ENCODE data around the gene WDSUB1. TPM values are rescaled to one million over a fixed set of nuclear protein-coding genes. Genes with fewer than 3 reads are reported as not detected.
A peak's percentile ranks its signal among the peaks of the same experiment; 100 is the strongest.

WDSUB1 gene
- total RNA-seq, 1 experiment from 2014 or later, result 6.5 TPM

- intact Hi-C loops (cut with micrococcal nuclease), result no loop called here
- no peak for DNase-seq (ENCODE audit: unreplicated experiment)
- POLR2A ChIA-PET, result interaction anchor here (0.8 to 1.3 kb wide), 3 partner anchors 9 to 164 kb away, joined by 3 to 7 read pairs (median 4); partner anchors contain the start of gene WDSUB1
- Mint-ChIP-seq H3K9me3 (ENCODE audit: unreplicated experiment) (no peaks in the 10 kb centered on the region), H3K36me3 (ENCODE audit: insufficient read depth, unreplicated experiment) (peaks cover 26% of the 10 kb centered on the region), H3K27ac (ENCODE audit: low read depth, unreplicated experiment) (no peak overlapping the region), H3K27me3 (ENCODE audit: insufficient read depth, unreplicated experiment) (no peaks in the 10 kb centered on the region), H3K4me3 (ENCODE audit: unreplicated experiment) (no peak overlapping the region), H3K4me1 (ENCODE audit: insufficient read depth, unreplicated experiment) (peaks cover 6% of the 10 kb centered on the region)
- no TSS peak for BruUV-seq (replicated peaks)
- CTCF ChIA-PET, result interaction anchor here (0.6 kb wide), 1 partner anchor 10 kb away, joined by 3 read pairs; no protein-coding TSS in a partner anchor
- TF ChIP-seq CTCF (IDR thresholded peaks at IDR 0.05; ENCODE audit: unreplicated experiment), result no peak
Measured at GRCh38 chr2:159262226-159262625, 24.3 kb downstream of the WDSUB1 start.

GRCh38 chr2:159256159-159256558, 30.3 kb downstream of the WDSUB1 start:
- Mint-ChIP-seq H3K36me3 (ENCODE audit: insufficient read depth, unreplicated experiment) (peaks cover 25% of the 10 kb centered on the region), H3K27me3 (ENCODE audit: insufficient read depth, unreplicated experiment) (no peaks in the 10 kb centered on the region), H3K9me3 (ENCODE audit: unreplicated experiment) (no peaks in the 10 kb centered on the region), H3K4me1 (ENCODE audit: insufficient read depth, unreplicated experiment) (no peaks in the 10 kb centered on the region), H3K27ac (ENCODE audit: low read depth, unreplicated experiment) (no peak overlapping the region), H3K4me3 (ENCODE audit: unreplicated experiment) (no peak overlapping the region)
- CTCF ChIA-PET, result interaction anchor here (0.6 to 1.0 kb wide), 3 partner anchors 39 to 766 kb away, joined by 3 to 4 read pairs (median 3); no protein-coding TSS in a partner anchor
- POLR2A ChIA-PET, result interaction anchor here (1.2 to 1.3 kb wide), 3 partner anchors 8 to 30 kb away, joined by 3 to 7 read pairs (median 4); no protein-coding TSS in a partner anchor
- DNase-seq (ENCODE audit: unreplicated experiment), result peak; percentile 27
- intact Hi-C loops (cut with micrococcal nuclease), result no loop called here
- BruUV-seq (replicated peaks), result no TSS peak
- no peak for TF ChIP-seq CTCF (IDR thresholded peaks at IDR 0.05; ENCODE audit: unreplicated experiment)

- POLR2A ChIA-PET, result interaction anchor here (0.9 to 1.2 kb wide), 3 partner anchors 9 to 33 kb away, joined by 3 to 4 read pairs (median 3); partner anchors contain the start of gene WDSUB1
- Mint-ChIP-seq H3K27ac (ENCODE audit: low read depth, unreplicated experiment) (no peak overlapping the region), H3K27me3 (ENCODE audit: insufficient read depth, unreplicated experiment) (no peaks in the 10 kb centered on the region), H3K4me3 (ENCODE audit: unreplicated experiment) (no peak overlapping the region), H3K9me3 (ENCODE audit: unreplicated experiment) (no peaks in the 10 kb centered on the region), H3K36me3 (ENCODE audit: insufficient read depth, unreplicated experiment) (peaks cover 34% of the 10 kb centered on the region), H3K4me1 (ENCODE audit: insufficient read depth, unreplicated experiment) (peaks cover 6% of the 10 kb centered on the region)
- DNase-seq (ENCODE audit: unreplicated experiment), result no peak
- no TSS peak for BruUV-seq (replicated peaks)
- intact Hi-C loops (cut with micrococcal nuclease), result no loop called here
- TF ChIP-seq CTCF (IDR thresholded peaks at IDR 0.05; ENCODE audit: unreplicated experiment), result no peak
- CTCF ChIA-PET, result interaction anchor here (1.0 to 1.2 kb wide), 2 partner anchors 13 to 715 kb away, joined by 3 to 4 read pairs; no protein-coding TSS in a partner anchor
Measured at GRCh38 chr2:159252905-159253304, 33.6 kb downstream of the WDSUB1 start.

- Mint-ChIP-seq H3K4me3 (ENCODE audit: unreplicated experiment) (no peak overlapping the region), H3K27me3 (ENCODE audit: insufficient read depth, unreplicated experiment) (no peaks in the 10 kb centered on the region), H3K4me1 (ENCODE audit: insufficient read depth, unreplicated experiment) (peaks cover 6% of the 10 kb centered on the region), H3K9me3 (ENCODE audit: unreplicated experiment) (no peaks in the 10 kb centered on the region), H3K27ac (ENCODE audit: low read depth, unreplicated experiment) (no peak overlapping the region), H3K36me3 (ENCODE audit: insufficient read depth, unreplicated experiment) (peaks cover 34% of the 10 kb centered on the region)
- intact Hi-C loops (cut with micrococcal nuclease), result no loop called here
- CTCF ChIA-PET, result no interaction called here
- POLR2A ChIA-PET, result interaction anchor here (0.8 to 4.5 kb wide), 3 partner anchors 12 to 461 kb away, joined by 4 to 17 read pairs (median 14); partner anchors contain the start of genes MARCHF7 and WDSUB1
- no TSS peak for BruUV-seq (replicated peaks)
- DNase-seq (ENCODE audit: unreplicated experiment), result no peak
- no peak for TF ChIP-seq CTCF (IDR thresholded peaks at IDR 0.05; ENCODE audit: unreplicated experiment)
Measured at GRCh38 chr2:159251296-159252173, 35.0 kb downstream of the WDSUB1 start.
